Measurements from ENCODE around the gene PRDM11. TPM values are rescaled to one million over a fixed set of nuclear protein-coding genes. Genes with fewer than 3 reads are reported as not detected.

Gene PRDM11
- total and polyA plus RNA-seq, 2 of the 8 experiments (the other 6 are each of a cell fraction or from before 2014, with no cell fraction given), result 3.6 to 11.7 TPM

DNA sequence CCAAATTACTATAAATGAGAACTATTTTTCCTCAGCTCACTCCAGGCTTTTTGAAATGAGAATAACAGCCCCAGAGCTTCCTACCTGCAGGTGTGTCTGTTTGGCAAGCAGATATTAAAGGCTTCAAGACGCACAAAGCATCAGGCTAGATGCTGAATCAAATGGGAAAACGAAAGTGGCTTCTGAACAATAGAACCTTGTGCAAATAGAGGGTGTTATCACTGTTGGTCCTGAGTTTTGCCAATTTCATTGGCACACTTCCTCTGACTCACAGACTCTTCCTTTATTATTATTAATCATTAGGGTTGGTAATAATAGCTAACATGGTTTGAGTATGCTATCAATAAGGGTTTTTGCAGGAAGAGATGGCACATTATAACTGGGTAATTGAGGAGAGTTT is 126.3 kb downstream of the PRDM11 start:
- no peaks in the 10 kb centered on the region for H3K4me1 ChIP-seq (replicated peaks in 1 of 4; ENCODE audit: control insufficient read depth in 3 of 4, insufficient read depth in 4 of 4, low read length in 3 of 4)
- H3K9me3 ChIP-seq (ENCODE audit: insufficient read depth in 2 of 2, low read depth in 1 of 2, low read length in 1 of 2), result no peaks in the 10 kb centered on the region
- H3K18ac ChIP-seq (ENCODE audit: extremely low read depth, low read length), result no peak overlapping the region
- H3K4ac ChIP-seq (replicated peaks; ENCODE audit: insufficient read length, low read depth, low read length), result no peak overlapping the region
- H3K4me2 ChIP-seq (ENCODE audit: insufficient read depth in 1 of 2, low read depth in 2 of 2, low read length in 2 of 2), result no peak overlapping the region
- no peaks in the 10 kb centered on the region for H3K79me2 ChIP-seq (ENCODE audit: control insufficient read depth in 1 of 2, insufficient read depth in 2 of 2, low read length in 2 of 2)
- H2BK5ac ChIP-seq (ENCODE audit: low read depth, low read length), result no peak overlapping the region
- H3K79me1 ChIP-seq (ENCODE audit: low read depth, low read length), result no peaks in the 10 kb centered on the region
- H3K4me3 ChIP-seq (ENCODE audit: extremely low read depth in 1 of 4, insufficient read depth in 2 of 4, low read depth in 3 of 4, low read length in 4 of 4), result no peak overlapping the region
- no peak overlapping the region for H2AFZ ChIP-seq (ENCODE audit: low read length)
- H3K27ac ChIP-seq (ENCODE audit: low read depth, low read length), result no peak overlapping the region
- H4K8ac ChIP-seq (ENCODE audit: extremely low read depth, insufficient read depth, low read length), result no peak overlapping the region
- H3K36me3 ChIP-seq (ENCODE audit: control insufficient read depth in 2 of 4, insufficient read depth in 4 of 4, low read length in 3 of 4), result no peaks in the 10 kb centered on the region
- no peak overlapping the region for H2BK120ac ChIP-seq (replicated peaks; ENCODE audit: low read depth, low read length)
- H2BK12ac ChIP-seq (ENCODE audit: low read depth, low read length), result no peak overlapping the region
- no peak overlapping the region for H4K91ac ChIP-seq (replicated peaks; ENCODE audit: insufficient read length, low read length)
- FAIRE-seq (no peak), DNase-seq (ENCODE audit: low read depth in 1 of 2, low spot score in 2 of 2) (no peak)
- no peaks in the 10 kb centered on the region for H4K20me1 ChIP-seq (replicated peaks in 1 of 2; ENCODE audit: control insufficient read depth in 1 of 2, insufficient read depth in 2 of 2, low read length in 2 of 2)
- ChIA-PET POLR2A (ENCODE audit: partially characterized antibody) (no interaction called here), CTCF (ENCODE audit: partially characterized antibody) (interaction anchor here (1.1 to 13.0 kb wide), 4 partner anchors 12 to 22 kb away, joined by 3 to 211 read pairs (median 4); partner anchors contain the start of gene SYT13)
- no peak overlapping the region for H3K56ac ChIP-seq (replicated peaks; ENCODE audit: insufficient read length, low read depth, low read length)
- H2BK20ac ChIP-seq (ENCODE audit: low read length), result no peak overlapping the region
- H2AK5ac ChIP-seq (ENCODE audit: low read depth, low read length), result no peak overlapping the region
- H3K14ac ChIP-seq (ENCODE audit: insufficient read length), result no peak overlapping the region
- H3K23me2 ChIP-seq (ENCODE audit: low read depth, low read length), result no peaks in the 10 kb centered on the region; the same call in 1 of the 2 replicates
- H3K23ac ChIP-seq (ENCODE audit: insufficient read length), result no peak overlapping the region
- no peak overlapping the region for H2BK15ac ChIP-seq (ENCODE audit: low read length)
- WGBS, 2 experiments (ENCODE audit: extremely low coverage in 1 of 2, insufficient coverage in 1 of 2, insufficient read length in 1 of 2, insufficient replicate concordance in 2 of 2, low coverage in 1 of 2, low lambda C conversion rate in 2 of 2, missing lambda C conversion rate in 1 of 2), result 90% methylated on average over 2 of the region's 2 CpGs; no CpG with 5 or more reads in 1 of the 2 experiments
- peaks cover 0 to 1% (median under 1%) of the 10 kb centered on the region in 4 experiments; a peak in 3 of 7 replicates for H3K27me3 ChIP-seq (replicated peaks in 1 of 4; ENCODE audit: control insufficient read depth in 3 of 4, extremely low read depth in 1 of 4, insufficient read depth in 3 of 4, low read length in 3 of 4)
- no peak overlapping the region for H3K9ac ChIP-seq (replicated peaks in 1 of 4; ENCODE audit: extremely low read depth in 1 of 4, low read depth in 3 of 4, low read length in 3 of 4)
- H4K5ac ChIP-seq (ENCODE audit: insufficient read length, low read depth, low read length), result no peak overlapping the region
- TF ChIP-seq ASH2L (IDR thresholded peaks at IDR 0.05; ENCODE audit: low read length) (no peak), SIRT6 (IDR thresholded peaks at IDR 0.05; ENCODE audit: low read length) (no peak), POLR2AphosphoS5 (IDR thresholded peaks at IDR 0.05; ENCODE audit: low read depth, low read length) (no peak), CBX8 (IDR thresholded peaks at IDR 0.05; ENCODE audit: borderline replicate concordance, low read depth, low read length) (no peak), RBBP5 (IDR thresholded peaks at IDR 0.05; ENCODE audit: borderline replicate concordance, low read depth, low read length) (no peak), BRCA1 (IDR thresholded peaks at IDR 0.05; ENCODE audit: low read depth, low read length) (no peak), RFX5 (IDR thresholded peaks at IDR 0.05; ENCODE audit: borderline replicate concordance, low read depth, low read length) (no peak), JUN (IDR thresholded peaks at IDR 0.05; ENCODE audit: low read depth, low read length) (no peak), KDM5A (IDR thresholded peaks at IDR 0.05; ENCODE audit: low read length) (no peak), RNF2 (IDR thresholded peaks at IDR 0.05; ENCODE audit: borderline replicate concordance, low read depth, low read length, missing control alignments, poor library complexity, severe bottlenecking) (no peak), SIN3A (conservative IDR thresholded peaks at IDR 0.05 in 1 of 2, IDR thresholded peaks at IDR 0.05 in 1 of 2; ENCODE audit: low read depth in 1 of 2, low read length in 2 of 2) (no peak), SP4 (IDR thresholded peaks at IDR 0.05; ENCODE audit: low read length) (no peak)
- TF ChIP-seq, protein P1, sequence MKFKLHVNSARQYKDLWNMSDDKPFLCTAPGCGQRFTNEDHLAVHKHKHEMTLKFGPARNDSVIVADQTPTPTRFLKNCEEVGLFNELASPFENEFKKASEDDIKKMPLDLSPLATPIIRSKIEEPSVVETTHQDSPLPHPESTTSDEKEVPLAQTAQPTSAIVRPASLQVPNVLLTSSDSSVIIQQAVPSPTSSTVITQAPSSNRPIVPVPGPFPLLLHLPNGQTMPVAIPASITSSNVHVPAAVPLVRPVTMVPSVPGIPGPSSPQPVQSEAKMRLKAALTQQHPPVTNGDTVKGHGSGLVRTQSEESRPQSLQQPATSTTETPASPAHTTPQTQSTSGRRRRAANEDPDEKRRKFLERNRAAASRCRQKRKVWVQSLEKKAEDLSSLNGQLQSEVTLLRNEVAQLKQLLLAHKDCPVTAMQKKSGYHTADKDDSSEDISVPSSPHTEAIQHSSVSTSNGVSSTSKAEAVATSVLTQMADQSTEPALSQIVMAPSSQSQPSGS (IDR thresholded peaks at IDR 0.05; ENCODE audit: low read length), result no peak

Measured in H1 (cell line).